Measurements from ENCODE around the gene MB21D2. TPM values are rescaled to one million over a fixed set of nuclear protein-coding genes. Genes with fewer than 3 reads are reported as not detected.

Gene MB21D2
- total and polyA plus RNA-seq, 10 donors: 0.59 to 3.5 (median 2.0) TPM

DNA sequence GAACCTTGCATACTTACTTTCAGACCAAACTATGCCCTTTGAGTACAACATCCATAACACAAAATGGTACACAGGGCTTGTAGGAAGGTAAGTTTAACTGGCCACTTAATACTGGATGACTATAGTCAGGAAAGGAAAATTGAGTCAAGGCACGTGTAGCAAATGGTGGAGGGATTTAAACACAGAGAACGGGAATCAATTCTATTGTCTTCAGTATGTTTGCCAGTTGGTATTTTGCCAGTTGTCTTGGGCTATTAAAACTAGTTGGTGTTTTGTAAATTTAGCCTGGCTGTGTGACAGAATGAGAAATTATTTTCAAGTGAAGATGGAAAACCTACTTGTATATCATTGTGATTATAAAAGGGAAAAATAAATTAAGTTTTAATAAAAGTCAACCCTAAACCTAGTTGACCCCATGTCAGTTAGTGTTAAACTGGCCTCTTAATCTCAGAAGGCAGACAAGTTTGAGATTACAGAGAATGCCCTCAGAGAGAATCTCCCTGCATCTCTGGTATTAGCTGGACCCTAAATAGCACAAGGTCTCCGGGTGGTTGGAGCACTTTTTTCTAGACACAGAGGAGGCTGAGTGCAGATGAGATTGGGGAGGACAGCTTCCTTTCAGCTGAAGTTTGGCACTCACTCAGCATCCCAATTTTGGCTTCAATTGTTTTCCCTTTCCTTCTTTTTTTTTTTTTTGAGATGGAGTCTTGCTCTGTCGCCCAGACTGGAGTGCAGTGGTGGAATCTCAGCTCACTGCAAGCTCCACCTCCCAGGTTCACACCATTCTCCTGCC is 91.2 kb downstream of the MB21D2 start:
- DNase-seq: no peak
- Histone ChIP-seq H3K4me1 (peaks cover 0 to 5% (median 0%) of the 10 kb centered on the region in 6 donors), H3K27me3 (replicated peaks in 1 of 7) (no peaks in the 10 kb centered on the region), H3K27ac (no peak overlapping the region), H3K9me3 (no peaks in the 10 kb centered on the region), H3K36me3 (no peaks in the 10 kb centered on the region), H3K4me3 (no peak overlapping the region)
- 64 to 77% (median 70%) methylated on average over 4 of the region's 4 CpGs for WGBS, 5 donors
- intact Hi-C loops (cut with DNase I; ENCODE audit: low total_unique reads): loop anchor here (10.0 kb wide), 1 partner anchor 88 kb away; the partner anchor contains the start of gene MB21D2
- no peak for TF ChIP-seq POLR2AphosphoS5 (IDR thresholded peaks at IDR 0.05)
- TF ChIP-seq POLR2A (IDR thresholded peaks at IDR 0.05): no peak
- no peak for TF ChIP-seq CTCF (IDR thresholded peaks at IDR 0.05 in 8 of 11, conservative IDR thresholded peaks at IDR 0.05 in 3 of 11)

DNA sequence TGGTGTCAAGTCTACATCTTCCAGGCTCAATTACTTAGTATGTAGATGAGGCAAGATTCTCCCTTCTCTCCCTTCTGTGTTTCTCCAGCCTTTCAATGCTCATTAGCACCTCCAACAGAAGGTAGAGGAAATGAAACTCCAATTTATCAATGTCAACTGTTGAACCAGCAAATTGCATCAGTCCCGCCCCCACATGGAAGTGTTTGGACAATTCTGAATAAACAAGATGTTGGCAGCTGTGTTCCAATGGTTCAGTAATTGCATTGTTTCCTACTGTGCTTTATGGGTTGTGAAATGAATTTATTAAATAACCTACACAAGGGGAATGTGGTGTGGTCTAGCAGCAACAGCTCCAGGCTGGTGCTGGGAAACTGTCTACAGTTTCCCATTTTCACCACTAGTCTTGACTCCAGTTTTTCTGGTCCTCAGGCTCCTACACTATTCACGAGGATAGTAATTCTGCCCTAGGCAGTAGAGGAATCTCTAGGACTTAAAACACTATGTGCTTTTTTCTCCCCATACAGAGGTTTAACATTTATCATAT is 91.9 kb downstream of the MB21D2 start:
- Histone ChIP-seq H3K4me3 (no peak overlapping the region), H3K27me3 (replicated peaks in 1 of 7) (no peaks in the 10 kb centered on the region), H3K36me3 (no peaks in the 10 kb centered on the region), H3K9me3 (no peaks in the 10 kb centered on the region), H3K27ac (no peak overlapping the region), H3K4me1 (peaks cover 0 to 5% (median 0%) of the 10 kb centered on the region in 6 donors)
- intact Hi-C loops (cut with DNase I; ENCODE audit: low total_unique reads): loop anchor here (10.0 kb wide), 1 partner anchor 89 kb away; the partner anchor contains the start of gene MB21D2
- DNase-seq: no peak
- no peak for TF ChIP-seq POLR2AphosphoS5 (IDR thresholded peaks at IDR 0.05)
- TF ChIP-seq CTCF (IDR thresholded peaks at IDR 0.05 in 8 of 11, conservative IDR thresholded peaks at IDR 0.05 in 3 of 11): no peak
- WGBS, 5 donors: 64 to 77% (median 74%) methylated on average over 2 of the region's 2 CpGs

- DNase-seq: no peak
- no peaks in the 10 kb centered on the region for H3K9me3 ChIP-seq
- no peaks in the 10 kb centered on the region for H3K27me3 ChIP-seq (replicated peaks in 1 of 7)
- no peak overlapping the region for H3K4me3 ChIP-seq
- 84 to 94% (median 92%) methylated on average over 1 of the region's 1 CpG for WGBS, 5 donors
- intact Hi-C loops (cut with DNase I; ENCODE audit: low total_unique reads): loop anchor here (10.0 kb wide), 1 partner anchor 90 kb away; the partner anchor contains the start of gene MB21D2
- H3K27ac ChIP-seq: no peak overlapping the region
- TF ChIP-seq POLR2AphosphoS5 (IDR thresholded peaks at IDR 0.05) (no peak), CTCF (IDR thresholded peaks at IDR 0.05 in 8 of 11, conservative IDR thresholded peaks at IDR 0.05 in 3 of 11) (no peak), POLR2A (IDR thresholded peaks at IDR 0.05) (no peak)
- no peaks in the 10 kb centered on the region for H3K36me3 ChIP-seq
- peaks cover 0 to 5% (median 0%) of the 10 kb centered on the region in 6 donors for H3K4me1 ChIP-seq
These were observed 92.4 kb downstream of the MB21D2 start for GRCh38 chr3:192825216-192825615.

DNA sequence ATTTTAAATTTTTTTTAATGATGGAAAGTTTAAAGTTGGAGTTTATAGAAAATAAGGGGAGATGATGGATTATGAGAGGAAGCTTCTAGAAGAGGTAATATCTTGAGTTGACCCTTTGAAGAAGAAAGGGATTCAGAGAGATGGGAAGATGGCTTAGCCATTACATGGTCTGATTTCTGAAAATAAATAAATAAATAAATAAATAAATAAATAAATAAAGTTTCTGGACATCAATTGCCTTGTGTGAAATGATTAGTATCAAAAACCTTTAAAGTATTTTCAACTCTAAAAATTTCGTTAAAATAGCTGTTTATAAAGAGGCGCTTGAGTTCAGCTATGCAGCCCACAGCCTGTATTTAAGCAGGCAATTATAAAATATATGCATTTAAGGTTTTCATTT is 93.3 kb downstream of the MB21D2 start:
- DNase-seq: no peak
- Histone ChIP-seq H3K9me3 (no peaks in the 10 kb centered on the region), H3K36me3 (no peaks in the 10 kb centered on the region), H3K27ac (no peak overlapping the region), H3K4me1 (peaks cover 0 to 5% (median 0%) of the 10 kb centered on the region in 6 donors), H3K4me3 (no peak overlapping the region), H3K27me3 (replicated peaks in 1 of 7) (no peaks in the 10 kb centered on the region)
- 84 to 97% (median 88%) methylated on average over 2 of the region's 2 CpGs for WGBS, 5 donors
- TF ChIP-seq POLR2A (IDR thresholded peaks at IDR 0.05) (no peak), CTCF (IDR thresholded peaks at IDR 0.05 in 8 of 11, conservative IDR thresholded peaks at IDR 0.05 in 3 of 11) (no peak), POLR2AphosphoS5 (IDR thresholded peaks at IDR 0.05) (no peak)
- intact Hi-C loops (cut with DNase I; ENCODE audit: low total_unique reads): loop anchor here (10.0 kb wide), 1 partner anchor 90 kb away; the partner anchor contains the start of gene MB21D2
